Fibroblast of the aortic adventitia (primary cell): ENCODE results near the gene PLPPR4. TPM values are rescaled to one million over a fixed set of nuclear protein-coding genes. Genes with fewer than 3 reads are reported as not detected.

Experiments
- DNase-seq: peaks from one replicate; pipeline ENCODE4 v3.0.0-alpha.2; 2010; ENCODE audit warnings: low read depth
- H3K4me3 ChIP-seq: 2 replicates; pipeline ENCODE4 v1.5.1; 2011; ENCODE audit warnings: low read depth, mild to moderate bottlenecking, control low read depth, low read length, moderate library complexity
- total RNA-seq: library from RNA; depleted of rRNA; stranded (reverse); fragments of >200 nt; gene quantifications from 2 replicates; pipeline ENCODE4 v1.2.3, GENCODE V29; 2012; ENCODE audit warnings: low replicate concordance
- TF ChIP-seq, protein P1 (sequence below): IDR thresholded peaks from 2 replicates; pipeline ENCODE4 v1.5.1; 2011; ENCODE audit warnings: mild to moderate bottlenecking, low read length, control low read depth, inconsistent platforms; ENCODE audit not compliant: insufficient read depth

Gene PLPPR4
- total RNA-seq, 1 donor, result 2.8 TPM

- no peak overlapping the region for H3K4me3 ChIP-seq
- DNase-seq, result no peak
- TF ChIP-seq, protein P1, sequence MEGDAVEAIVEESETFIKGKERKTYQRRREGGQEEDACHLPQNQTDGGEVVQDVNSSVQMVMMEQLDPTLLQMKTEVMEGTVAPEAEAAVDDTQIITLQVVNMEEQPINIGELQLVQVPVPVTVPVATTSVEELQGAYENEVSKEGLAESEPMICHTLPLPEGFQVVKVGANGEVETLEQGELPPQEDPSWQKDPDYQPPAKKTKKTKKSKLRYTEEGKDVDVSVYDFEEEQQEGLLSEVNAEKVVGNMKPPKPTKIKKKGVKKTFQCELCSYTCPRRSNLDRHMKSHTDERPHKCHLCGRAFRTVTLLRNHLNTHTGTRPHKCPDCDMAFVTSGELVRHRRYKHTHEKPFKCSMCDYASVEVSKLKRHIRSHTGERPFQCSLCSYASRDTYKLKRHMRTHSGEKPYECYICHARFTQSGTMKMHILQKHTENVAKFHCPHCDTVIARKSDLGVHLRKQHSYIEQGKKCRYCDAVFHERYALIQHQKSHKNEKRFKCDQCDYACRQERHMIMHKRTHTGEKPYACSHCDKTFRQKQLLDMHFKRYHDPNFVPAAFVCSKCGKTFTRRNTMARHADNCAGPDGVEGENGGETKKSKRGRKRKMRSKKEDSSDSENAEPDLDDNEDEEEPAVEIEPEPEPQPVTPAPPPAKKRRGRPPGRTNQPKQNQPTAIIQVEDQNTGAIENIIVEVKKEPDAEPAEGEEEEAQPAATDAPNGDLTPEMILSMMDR, result no peak
Observed at GRCh38 chr1:99228153-99228552, 36.1 kb upstream of the PLPPR4 start.

DNA sequence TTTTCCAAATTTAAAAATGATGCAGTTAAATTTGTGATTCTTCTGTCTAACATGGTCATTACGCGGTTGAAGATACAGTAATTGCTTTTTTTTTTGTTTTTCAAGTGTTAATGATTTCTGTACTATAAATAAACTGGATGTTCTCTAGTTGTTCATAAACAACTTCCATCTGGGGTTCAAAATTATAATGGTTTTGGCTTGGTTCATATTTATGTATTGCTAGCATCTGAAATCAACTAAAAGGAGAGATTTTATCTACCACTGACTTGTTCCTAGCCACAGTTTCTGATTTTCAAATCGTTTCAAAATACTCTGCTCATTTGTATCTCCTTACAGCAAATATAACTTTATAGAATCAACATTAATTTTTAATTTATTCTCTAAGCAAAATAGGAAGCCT lies 35.2 kb upstream of the PLPPR4 start:
- DNase-seq, result no peak
- H3K4me3 ChIP-seq, result no peak overlapping the region
- TF ChIP-seq, protein P1, result no peak

- H3K4me3 ChIP-seq, result no peak overlapping the region
- TF ChIP-seq, protein P1, result no peak
- DNase-seq, result no peak
Observed at GRCh38 chr1:99230695-99231094, 33.6 kb upstream of the PLPPR4 start.

GRCh38 chr1:99232172-99232571 lies 32.1 kb upstream of the PLPPR4 start:
- H3K4me3 ChIP-seq, result no peak overlapping the region
- TF ChIP-seq, protein P1, result no peak

GRCh38 chr1:99233446-99233845 lies 30.8 kb upstream of the PLPPR4 start:
- TF ChIP-seq, protein P1, result no peak
- no peak overlapping the region for H3K4me3 ChIP-seq
- no peak for DNase-seq

More at GRCh38 chr1:99232172-99232571, 32.1 kb upstream of the PLPPR4 start:
- no peak for DNase-seq

DNA sequence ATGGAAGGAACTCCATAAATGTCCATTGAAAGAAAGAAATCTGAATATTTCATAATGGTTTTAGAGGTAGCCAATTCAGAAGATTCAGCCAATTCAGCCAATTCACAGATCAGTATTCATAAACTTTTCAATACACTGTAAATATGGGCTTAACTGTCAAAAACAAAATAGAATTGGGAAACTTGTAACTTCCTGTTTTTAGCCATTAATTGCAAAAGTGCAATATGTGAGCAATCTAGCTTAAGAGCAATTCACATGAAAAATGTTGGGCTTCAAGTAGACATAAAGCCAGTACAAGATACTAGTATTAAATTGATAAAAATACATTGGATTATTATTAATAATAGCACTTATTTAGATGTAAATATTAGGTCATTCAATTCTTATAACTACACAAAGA lies 27.5 kb upstream of the PLPPR4 start:
- no peak overlapping the region for H3K4me3 ChIP-seq
- TF ChIP-seq, protein P1, result no peak
- DNase-seq, result no peak

GRCh38 chr1:99239690-99240089 lies 24.6 kb upstream of the PLPPR4 start:
- TF ChIP-seq, protein P1, result no peak
- DNase-seq, result no peak
- H3K4me3 ChIP-seq, result no peak overlapping the region
